Ishikawa (cell line): Measurements from ENCODE around the gene GMEB2.

ENCODE experiments used
- NFIC ChIP-seq: IDR thresholded peaks from 2 replicates; pipeline ENCODE4 v1.6.1; 2012
- TF ChIP-seq, protein P1 (sequence below): IDR thresholded peaks from 2 replicates; pipeline ENCODE4 v1.6.1; 2012

DNA sequence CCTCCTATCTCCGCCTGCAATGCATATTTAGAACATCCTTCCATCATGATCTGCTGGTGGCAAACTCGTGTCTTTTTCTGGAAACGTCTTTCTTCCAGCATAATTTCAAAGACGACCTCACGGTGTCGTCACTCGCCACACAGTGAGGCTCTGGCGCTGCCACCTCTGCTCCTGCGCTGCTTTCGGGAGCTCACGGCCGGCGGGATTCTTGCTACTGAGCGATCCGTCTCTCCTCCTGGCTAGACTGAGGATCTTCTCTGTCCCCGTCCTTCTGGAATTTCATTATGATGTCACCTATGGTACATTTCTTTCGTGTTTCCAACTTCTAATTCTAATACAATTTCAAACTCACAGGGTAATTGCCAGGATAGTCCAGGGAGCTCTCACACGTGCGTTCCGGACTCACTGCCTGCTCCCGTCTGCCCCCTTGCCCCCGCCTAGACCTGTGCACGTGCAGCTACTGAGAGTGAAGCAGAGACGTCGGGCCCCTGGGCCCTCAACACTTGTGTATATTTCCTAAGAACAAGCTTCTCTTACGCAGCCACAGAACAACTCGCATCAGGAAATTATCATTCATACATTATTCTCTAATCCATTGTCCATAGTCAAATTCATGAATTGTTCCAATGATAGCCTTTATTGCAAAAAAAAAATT, 27.4 kb downstream of the GMEB2 start:
- TF ChIP-seq, protein P1, sequence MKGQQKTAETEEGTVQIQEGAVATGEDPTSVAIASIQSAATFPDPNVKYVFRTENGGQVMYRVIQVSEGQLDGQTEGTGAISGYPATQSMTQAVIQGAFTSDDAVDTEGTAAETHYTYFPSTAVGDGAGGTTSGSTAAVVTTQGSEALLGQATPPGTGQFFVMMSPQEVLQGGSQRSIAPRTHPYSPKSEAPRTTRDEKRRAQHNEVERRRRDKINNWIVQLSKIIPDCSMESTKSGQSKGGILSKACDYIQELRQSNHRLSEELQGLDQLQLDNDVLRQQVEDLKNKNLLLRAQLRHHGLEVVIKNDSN: no peak
- TF ChIP-seq NFIC: no peak
